ENCODE results near the gene PIK3R5.
A peak's percentile ranks its signal among the peaks of the same experiment; 100 is the strongest.
"Not testable (repeated sequence)": the region's sequence is repeated elsewhere in the genome, so short reads cannot be mapped to it uniquely, and the experiment has no call there.

The PIK3R5 gene

DNA sequence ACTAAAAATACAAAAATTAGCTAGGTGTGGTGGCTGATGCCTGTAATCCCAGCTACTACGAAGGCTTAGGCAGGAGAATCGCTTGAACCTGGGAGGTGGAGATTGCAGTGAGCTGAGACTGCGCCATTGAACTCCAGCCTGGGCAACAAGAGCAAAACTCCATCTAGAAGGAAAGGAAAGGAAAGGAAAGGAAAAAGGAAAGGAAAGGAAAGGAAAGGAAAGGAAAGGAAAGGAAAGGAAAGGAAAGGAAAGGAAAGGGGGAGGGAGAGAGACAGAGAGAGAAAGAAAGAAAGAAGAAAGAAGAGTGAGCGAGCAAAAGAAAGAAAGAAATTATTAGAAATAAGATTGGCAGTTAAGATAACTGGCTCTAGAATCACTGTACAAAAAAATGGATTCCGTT, 18.7 kb upstream of the PIK3R5 start:
- not testable (repeated sequence) for DNase-seq

DNA sequence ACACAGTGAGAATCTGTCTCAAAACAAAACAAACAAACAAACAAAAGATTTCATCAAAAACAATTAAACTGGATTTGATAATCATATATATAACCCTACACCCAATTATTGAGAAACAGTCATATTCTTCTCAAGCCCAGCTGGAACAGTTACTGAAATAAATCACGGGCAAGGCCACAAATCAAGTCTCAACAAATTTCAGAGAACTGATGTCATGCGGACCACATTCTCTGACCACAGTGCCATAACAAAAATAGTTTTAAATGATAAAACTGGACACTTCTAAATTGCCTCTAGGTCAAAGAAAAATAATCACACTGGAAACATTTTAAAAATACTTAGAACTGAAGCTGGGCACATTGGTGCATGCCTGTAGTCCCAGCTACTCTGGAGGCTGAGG, 15.9 kb upstream of the PIK3R5 start:
- DNase-seq = no peak

DNA sequence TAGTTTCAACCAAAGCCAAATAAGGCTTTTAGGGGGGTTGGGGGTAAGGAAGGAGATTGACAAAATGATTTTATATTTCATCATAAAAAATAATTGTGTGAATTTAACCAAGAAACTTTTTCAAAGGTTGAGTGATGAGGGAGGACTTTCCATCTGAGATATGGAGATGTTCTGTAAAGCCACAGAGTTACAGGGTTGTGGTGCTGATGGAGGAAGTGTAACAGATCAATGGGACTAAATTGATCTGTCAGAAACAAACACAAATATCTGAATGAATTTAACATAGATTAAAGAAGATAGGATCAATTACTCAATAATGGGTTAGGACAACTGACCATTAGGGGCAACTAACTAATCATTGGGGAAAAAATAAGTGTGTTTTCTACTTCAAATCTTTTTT, 14.2 kb upstream of the PIK3R5 start:
- no peak for DNase-seq

DNA sequence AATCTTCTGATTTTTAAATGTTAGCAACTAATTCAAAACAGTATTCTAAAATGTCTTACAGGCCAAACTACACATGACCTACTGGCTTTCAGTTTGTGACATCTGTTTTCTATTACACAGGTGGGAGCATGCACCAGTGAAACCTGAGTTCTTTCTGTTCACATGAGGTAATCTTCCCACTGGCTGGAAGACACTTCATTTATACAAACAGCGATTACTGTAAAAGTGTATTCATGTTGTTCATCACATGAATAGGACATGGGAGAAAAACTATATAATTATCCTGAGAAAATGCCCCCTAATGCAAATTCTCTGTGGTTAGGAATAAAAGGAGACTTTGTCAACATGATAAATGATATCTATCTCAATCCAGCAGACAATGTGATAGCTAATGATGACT, 11.1 kb upstream of the PIK3R5 start:
- no peak for DNase-seq

- DNase-seq = no peak
Measured at GRCh38 chr17:8975091-8975725, 9.7 kb upstream of the PIK3R5 start.

DNA sequence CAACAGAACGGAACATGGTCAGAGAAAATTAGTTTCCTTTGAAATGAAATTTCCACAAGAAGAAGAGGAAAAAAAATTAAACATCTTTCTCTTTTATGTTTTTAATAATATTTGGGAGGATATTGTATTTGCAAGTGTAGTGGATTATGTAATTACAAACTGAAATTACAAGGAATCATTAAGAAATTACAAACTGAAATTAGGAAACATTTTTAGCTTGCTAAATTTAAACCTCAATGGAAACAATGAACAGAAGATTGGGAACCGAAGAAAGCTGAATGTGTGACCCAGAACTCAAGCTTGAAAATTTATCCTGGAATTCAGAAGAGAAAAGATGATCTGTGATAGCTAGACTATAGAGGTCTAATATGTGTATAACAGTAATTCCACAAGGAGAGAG, 4.4 kb upstream of the PIK3R5 start:
- no peak for DNase-seq

DNA sequence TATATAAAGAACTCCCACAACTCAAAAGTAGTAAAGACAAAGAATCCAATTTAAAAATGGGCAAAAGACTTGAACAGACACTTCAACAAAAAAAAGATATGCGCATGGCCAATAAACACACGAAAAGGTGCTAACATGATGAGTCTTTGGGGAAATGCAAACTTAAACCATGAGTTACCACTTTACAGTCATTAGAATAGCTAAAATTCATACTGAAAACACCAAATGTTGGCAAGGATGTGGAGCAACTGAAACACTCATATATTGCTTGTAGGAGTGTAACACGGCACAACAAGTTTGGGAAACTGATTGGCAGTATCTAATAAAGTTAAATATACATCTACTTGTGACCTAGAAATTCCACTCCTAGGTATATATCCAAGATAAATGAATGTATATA, 3.0 kb upstream of the PIK3R5 start:
- no peak for DNase-seq

DNA sequence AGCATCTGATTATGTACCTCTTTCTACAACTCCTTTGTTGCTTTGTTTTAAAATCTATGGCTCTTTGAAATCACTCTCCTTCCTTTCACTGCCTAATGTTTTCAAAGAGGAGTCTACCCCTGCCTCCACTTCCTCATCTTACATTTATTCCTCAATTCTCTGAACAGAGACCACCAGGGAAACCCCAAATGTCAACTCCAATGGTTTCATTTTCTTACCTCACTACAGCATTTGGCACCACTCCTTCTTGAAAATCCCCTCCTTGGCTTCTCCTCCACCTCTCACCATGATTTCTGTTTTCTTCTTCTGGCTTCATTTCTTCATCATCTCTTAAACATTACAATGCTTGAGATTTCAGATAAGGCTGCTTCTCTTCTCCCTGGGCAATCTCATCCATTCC, 2.4 kb upstream of the PIK3R5 start:
- no peak for DNase-seq

- no peak for DNase-seq
Measured at GRCh38 chr17:8966926-8967325, 1.4 kb upstream of the PIK3R5 start.

DNA sequence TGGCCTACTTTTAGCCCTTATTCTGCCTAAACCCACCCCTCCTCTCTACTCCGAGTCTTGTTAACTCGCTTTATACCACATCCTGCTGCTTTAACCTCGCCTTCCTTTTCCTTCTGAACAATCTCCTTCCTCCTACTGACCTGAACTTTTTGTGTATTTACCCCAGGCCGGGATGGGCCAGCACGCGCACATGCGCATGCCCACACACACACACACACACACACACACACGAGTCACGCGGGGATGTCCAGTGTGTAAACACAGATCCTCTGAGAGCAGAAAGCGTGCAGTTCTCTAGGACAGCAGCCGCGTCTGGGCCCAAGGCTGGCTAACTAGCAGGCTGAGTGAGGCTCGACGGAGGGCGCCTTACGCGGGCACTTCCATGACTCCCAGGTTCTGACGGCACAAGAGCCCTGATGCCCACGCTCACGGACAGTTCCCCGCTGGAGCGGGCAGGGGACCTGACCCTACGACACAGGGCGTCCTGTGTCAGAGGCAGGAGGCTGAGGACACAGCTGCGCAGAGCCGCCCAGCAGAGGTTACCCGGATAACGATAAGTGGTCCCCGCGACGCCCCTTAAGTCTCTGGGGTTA, 610 bp downstream of the PIK3R5 start:
- peak; percentile 68 for DNase-seq

DNA sequence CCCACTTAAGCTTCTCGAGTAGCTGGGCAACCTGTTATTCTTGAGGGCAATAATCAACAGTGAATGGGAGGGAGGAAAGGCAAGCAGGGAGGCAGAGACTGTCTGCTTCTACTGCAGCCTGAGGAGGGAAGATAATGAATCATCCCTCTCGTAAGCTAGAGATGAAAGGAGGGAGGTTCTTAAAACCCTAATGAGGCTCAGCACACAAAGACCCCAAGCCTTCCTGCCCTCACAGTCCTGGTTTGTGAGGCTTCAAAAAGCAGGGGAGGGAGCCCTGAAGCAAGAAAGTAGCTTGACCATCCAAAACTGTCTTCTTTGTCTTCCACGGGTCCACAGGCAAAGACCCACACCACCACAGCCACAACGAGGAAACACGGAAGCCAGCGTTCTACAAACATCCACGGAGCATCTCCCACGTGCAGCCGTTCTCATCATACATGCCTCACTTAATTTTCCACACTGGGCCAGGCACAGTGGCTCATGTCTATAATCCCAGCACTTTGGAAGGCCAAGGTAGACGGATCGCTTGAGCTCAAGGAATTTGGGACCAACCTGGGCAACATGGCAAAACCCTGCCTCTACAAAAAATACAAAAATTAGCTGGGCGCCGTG, 1.8 kb downstream of the PIK3R5 start:
- no peak for DNase-seq

GRCh38 chr17:8963014-8963413, 2.5 kb downstream of the PIK3R5 start:
- DNase-seq = no peak

DNA sequence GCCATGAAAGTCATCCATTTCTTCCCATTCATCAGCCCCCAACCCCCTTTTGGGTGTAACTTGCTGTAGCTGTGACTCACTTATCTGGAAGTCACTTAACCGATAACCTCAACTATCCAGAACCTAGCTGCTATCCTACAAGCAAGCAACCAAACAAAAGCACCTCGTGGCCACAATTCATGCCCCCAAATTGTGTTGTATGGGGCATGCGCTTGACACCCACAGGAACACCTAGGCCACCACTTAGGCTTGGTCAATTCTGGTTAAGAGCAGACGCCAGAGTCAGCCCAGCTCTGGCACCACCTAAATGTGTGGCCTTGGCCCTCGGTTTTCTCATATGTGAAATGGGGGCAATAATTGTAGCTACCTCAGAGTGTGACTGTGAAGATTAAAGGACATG, 3.7 kb downstream of the PIK3R5 start:
- DNase-seq = no peak

GRCh38 chr17:8960325-8961140, 5.0 kb downstream of the PIK3R5 start:
- DNase-seq = no peak

- no peak for DNase-seq
Measured at GRCh38 chr17:8959312-8959918, 6.1 kb downstream of the PIK3R5 start.

- no peak for DNase-seq
Measured at GRCh38 chr17:8957721-8958120, 7.8 kb downstream of the PIK3R5 start.

DNA sequence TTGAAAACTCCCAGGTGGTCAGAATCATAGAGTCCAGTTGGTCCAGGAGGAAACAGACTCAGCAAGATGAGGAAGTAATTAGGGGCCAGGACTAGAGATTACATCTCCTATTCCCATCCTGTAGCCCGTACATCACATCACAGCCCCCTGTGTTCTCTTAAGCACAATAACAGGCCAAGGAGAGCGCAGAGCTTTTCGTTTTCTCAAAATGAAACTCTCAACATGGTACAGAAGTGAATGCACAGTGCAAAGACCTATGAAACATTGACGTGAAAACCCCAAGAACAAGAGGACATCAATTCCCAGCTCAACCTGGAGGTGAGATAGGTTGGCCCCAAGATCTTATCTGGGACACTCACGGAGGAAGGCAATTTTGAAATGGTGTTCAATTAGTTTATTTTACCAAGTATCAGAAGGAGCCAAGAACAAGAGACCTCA, 9.0 kb downstream of the PIK3R5 start:
- no peak for DNase-seq

GRCh38 chr17:8955021-8955959, 10.2 kb downstream of the PIK3R5 start:
- DNase-seq = no peak

DNA sequence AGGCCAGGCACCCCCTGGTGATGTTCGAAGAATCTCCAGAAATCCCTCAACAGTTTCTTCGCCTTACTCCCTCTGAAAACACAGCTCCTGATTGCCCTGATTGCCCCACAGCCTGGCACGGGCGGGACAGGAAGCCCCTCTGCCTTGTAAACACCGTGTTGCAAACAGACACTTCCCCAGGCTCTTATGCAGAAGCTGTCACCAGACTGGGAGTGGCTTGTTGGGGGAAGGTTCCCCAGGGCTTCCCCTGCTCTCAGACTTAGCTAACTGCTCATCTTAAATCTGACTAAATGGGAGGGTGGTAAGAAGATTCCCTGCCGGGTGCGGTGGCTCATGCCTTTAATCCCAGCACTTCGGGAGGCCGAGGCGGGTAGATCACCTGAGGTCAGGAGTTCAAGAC, 11.2 kb downstream of the PIK3R5 start:
- DNase-seq = peak; percentile 87

DNA sequence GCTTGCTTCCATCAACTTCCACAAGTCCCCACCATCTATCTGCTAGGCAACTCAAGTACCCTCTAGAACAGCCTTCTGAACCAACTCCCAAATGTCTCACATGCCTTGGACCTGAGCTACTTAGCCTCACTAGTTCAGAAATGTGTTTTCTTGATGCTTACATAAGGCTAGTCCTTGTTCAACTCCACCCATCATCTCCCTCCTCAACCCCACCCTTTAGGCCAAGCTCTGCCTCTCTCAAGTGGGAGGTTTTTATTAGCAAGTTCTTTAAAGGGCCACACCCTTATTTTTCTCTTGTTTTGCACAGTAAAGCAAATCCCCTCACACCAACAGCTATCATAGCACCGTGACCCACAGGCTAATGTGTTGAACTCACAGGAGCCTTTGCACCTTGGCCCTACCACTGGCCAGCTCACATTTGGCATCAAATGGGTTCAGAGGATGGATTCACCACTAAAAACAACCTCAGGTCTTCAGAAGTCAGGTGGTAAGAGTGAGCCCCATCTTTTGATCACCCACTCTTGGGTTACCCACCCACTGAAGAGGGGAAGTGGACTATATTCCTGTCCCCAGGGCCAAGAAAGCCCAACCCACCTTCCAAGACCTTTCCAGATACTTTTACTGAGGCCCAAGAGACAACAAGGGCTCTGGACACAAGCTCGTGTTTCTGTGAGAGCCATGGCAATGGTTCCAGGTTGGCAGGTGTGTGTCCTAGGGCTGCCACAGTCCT, 12.2 kb downstream of the PIK3R5 start:
- DNase-seq = peak; percentile 66

- peak; percentile 43 for DNase-seq
Measured at GRCh38 chr17:8952191-8952590, 13.3 kb downstream of the PIK3R5 start.
